Measurements from ENCODE around the gene ALS2.

Gene ALS2

GRCh38 chr2:201733544-201733943 is 47.2 kb downstream of the ALS2 start:
- TF ChIP-seq CTCF (conservative IDR thresholded peaks at IDR 0.05; ENCODE audit: low read depth, low read length), result no peak
- DNase-seq (ENCODE audit: low read depth), result no peak

GRCh38 chr2:201730651-201731285 is 50.0 kb downstream of the ALS2 start:
- DNase-seq (ENCODE audit: low read depth), result no peak
- H3K4me3 ChIP-seq (ENCODE audit: low read length), result no peak overlapping the region

More at GRCh38 chr2:201733544-201733943, 47.2 kb downstream of the ALS2 start:
- H3K4me3 ChIP-seq (ENCODE audit: low read length), result no peak overlapping the region

GRCh38 chr2:201715459-201715858 is 65.3 kb downstream of the ALS2 start:
- no peak overlapping the region for H3K4me3 ChIP-seq (ENCODE audit: low read length)
- TF ChIP-seq CTCF (conservative IDR thresholded peaks at IDR 0.05; ENCODE audit: low read depth, low read length), result no peak
- DNase-seq (ENCODE audit: low read depth), result no peak

More at GRCh38 chr2:201730651-201731285, 50.0 kb downstream of the ALS2 start:
- no peak for TF ChIP-seq CTCF (conservative IDR thresholded peaks at IDR 0.05; ENCODE audit: low read depth, low read length)

GRCh38 chr2:201712726-201713125 is 68.0 kb downstream of the ALS2 start:
- no peak for DNase-seq (ENCODE audit: low read depth)
- no peak overlapping the region for H3K4me3 ChIP-seq (ENCODE audit: low read length)
- no peak for TF ChIP-seq CTCF (conservative IDR thresholded peaks at IDR 0.05; ENCODE audit: low read depth, low read length)

- no peak overlapping the region for H3K4me3 ChIP-seq (ENCODE audit: low read length)
- DNase-seq (ENCODE audit: low read depth), result no peak
- TF ChIP-seq CTCF (conservative IDR thresholded peaks at IDR 0.05; ENCODE audit: low read depth, low read length), result no peak
These were observed 71.0 kb downstream of the ALS2 start for GRCh38 chr2:201709747-201710146.

- TF ChIP-seq CTCF (conservative IDR thresholded peaks at IDR 0.05; ENCODE audit: low read depth, low read length), result no peak
- no peak for DNase-seq (ENCODE audit: low read depth)
- H3K4me3 ChIP-seq (ENCODE audit: low read length), result no peak overlapping the region
These were observed 71.7 kb downstream of the ALS2 start for GRCh38 chr2:201709049-201709448.

GRCh38 chr2:201707753-201708152 is 73.0 kb downstream of the ALS2 start:
- DNase-seq (ENCODE audit: low read depth), result no peak
- TF ChIP-seq CTCF (conservative IDR thresholded peaks at IDR 0.05; ENCODE audit: low read depth, low read length), result peak; percentile 5
- H3K4me3 ChIP-seq (ENCODE audit: low read length), result no peak overlapping the region

All from retinal pigment epithelial cell (primary cell).